HEK293 (cell line): Measurements from ENCODE around the gene TANGO6.

Experiments
- CTCF ChIA-PET: fragments of 350-600 bp; formaldehyde crosslinking; extraction: SDS; loops from one replicate; lab custom pipeline; 2021; ENCODE audit warnings: antibody characterized with exemption; lab: Yijun Ruan, JAX
- POLR2A ChIA-PET: fragments of 300-600 bp; formaldehyde crosslinking; extraction: SDS; loops from one replicate; lab custom pipeline; 2020; ENCODE audit warnings: antibody characterized with exemption, inconsistent platforms; lab: Yijun Ruan, JAX
- H3K27ac ChIP-seq: fragments of 200-500 bp; sonication (Bioruptor generic); 2 replicates; pipeline ENCODE4 v1.5.1; 2014; ENCODE audit warnings: low read depth, low read length, control low read depth, inconsistent platforms; ENCODE audit errors: extremely low read depth
- H3K36me3 ChIP-seq, 2 experiments: fragments of 200-500 bp in 1 of 2; sonication (Bioruptor generic) in 1 of 2; 1 replicate in 1 of 2; 2 replicates in 1 of 2; pipeline ENCODE4 v1.5.1; 2014 to 2017; ENCODE audit warnings: inconsistent platforms in 2 of 2, low read length in 2 of 2; ENCODE audit not compliant: control insufficient read depth in 2 of 2, insufficient read depth in 1 of 2
- H3K4me1 ChIP-seq: fragments of 200-500 bp; sonication (Bioruptor generic); 2 replicates; pipeline ENCODE4 v1.5.1; 2014; ENCODE audit warnings: mild to moderate bottlenecking, low read length, inconsistent platforms; ENCODE audit not compliant: control insufficient read depth, insufficient read depth
- H3K4me3 ChIP-seq: 2 replicates; pipeline ENCODE4 v1.5.1; 2011; ENCODE audit warnings: low read depth, mild to moderate bottlenecking, control low read depth, low read length, moderate library complexity
- H3K9me3 ChIP-seq: fragments of 200-500 bp; sonication (Bioruptor generic); 2 replicates; pipeline ENCODE4 v1.5.1; 2014; ENCODE audit warnings: low read depth, low read length, inconsistent platforms; ENCODE audit not compliant: control insufficient read depth, insufficient read depth
- EGR2 ChIP-seq: fragments of 450-650 bp; formaldehyde crosslinking; IDR thresholded peaks from 2 replicates; pipeline ENCODE4 v1.5.1; 2016; ENCODE audit warnings: low read depth, missing biosample characterization, missing genetic modification characterization
- GLI2 ChIP-seq: fragments of 450-650 bp; formaldehyde crosslinking; IDR thresholded peaks from 2 replicates; pipeline ENCODE4; 2017; ENCODE audit warnings: missing biosample characterization, missing genetic modification characterization, low read depth, borderline replicate concordance
- PATZ1 ChIP-seq: fragments of 450-650 bp; formaldehyde crosslinking; IDR thresholded peaks from 2 replicates; pipeline ENCODE4 v1.5.1; 2016; ENCODE audit warnings: missing biosample characterization, missing genetic modification characterization
- SALL2 ChIP-seq: fragments of 450-650 bp; formaldehyde crosslinking; IDR thresholded peaks from 2 replicates; pipeline ENCODE4 v1.5.0; 2017; ENCODE audit warnings: missing biosample characterization, mild to moderate bottlenecking, missing genetic modification characterization, borderline replicate concordance
- SETDB1 ChIP-seq: IDR thresholded peaks from one replicate; pipeline ENCODE4 v1.6.1; 2017; ENCODE audit warnings: mild to moderate bottlenecking, low read length, moderate library complexity, mixed read lengths; ENCODE audit not compliant: insufficient read length
- SP7 ChIP-seq: fragments of 450-650 bp; formaldehyde crosslinking; IDR thresholded peaks from 2 replicates; pipeline ENCODE4 v1.5.1; 2016; ENCODE audit warnings: missing biosample characterization, missing genetic modification characterization
- WT1 ChIP-seq: fragments of 450-650 bp; formaldehyde crosslinking; IDR thresholded peaks from 2 replicates; pipeline ENCODE4 v1.5.1; 2016; ENCODE audit warnings: missing biosample characterization, missing genetic modification characterization
- ZEB2 ChIP-seq: fragments of 450-650 bp; formaldehyde crosslinking; IDR thresholded peaks from 2 replicates; pipeline ENCODE4 v1.5.1; 2016; ENCODE audit warnings: missing biosample characterization, missing genetic modification characterization
- ZFHX2 ChIP-seq: fragments of 450-650 bp; formaldehyde crosslinking; conservative IDR thresholded peaks from 2 replicates; pipeline ENCODE4 v1.5.1; 2016; ENCODE audit warnings: missing biosample characterization, missing genetic modification characterization
- ZIC2 ChIP-seq: fragments of 450-650 bp; formaldehyde crosslinking; IDR thresholded peaks from 2 replicates; pipeline ENCODE4 v1.5.1; 2016; ENCODE audit warnings: missing biosample characterization, missing genetic modification characterization
- ZNF10 ChIP-seq: fragments of 450-650 bp; formaldehyde crosslinking; IDR thresholded peaks from 2 replicates; pipeline ENCODE4 v1.5.1; 2017; ENCODE audit warnings: missing biosample characterization, missing genetic modification characterization
- ZNF311 ChIP-seq: fragments of 450-650 bp; formaldehyde crosslinking; IDR thresholded peaks from 2 replicates; pipeline ENCODE4 v1.5.1; 2017; ENCODE audit warnings: missing biosample characterization, missing genetic modification characterization, borderline replicate concordance
- ZNF324 ChIP-seq: fragments of 450-650 bp; formaldehyde crosslinking; IDR thresholded peaks from 2 replicates; pipeline ENCODE4 v1.5.1; 2016; ENCODE audit warnings: missing biosample characterization, missing genetic modification characterization
- ZNF394 ChIP-seq: fragments of 450-650 bp; formaldehyde crosslinking; IDR thresholded peaks from 2 replicates; pipeline ENCODE4 v1.5.1; 2016; ENCODE audit warnings: missing biosample characterization, missing genetic modification characterization, mild to moderate bottlenecking, moderate library complexity, borderline replicate concordance
- ZNF510 ChIP-seq: fragments of 450-650 bp; formaldehyde crosslinking; IDR thresholded peaks from 2 replicates; pipeline ENCODE4 v1.5.1; 2018; ENCODE audit warnings: mild to moderate bottlenecking, missing genetic modification characterization, missing biosample characterization; ENCODE audit not compliant: insufficient replicate concordance
- ZNF521 ChIP-seq: fragments of 450-650 bp; formaldehyde crosslinking; IDR thresholded peaks from 2 replicates; pipeline ENCODE4 v1.5.1; 2017; ENCODE audit warnings: missing biosample characterization, mild to moderate bottlenecking, missing genetic modification characterization
- ZNF626 ChIP-seq: fragments of 450-650 bp; sonication (Bioruptor Pico); formaldehyde crosslinking; IDR thresholded peaks from 2 replicates; pipeline ENCODE4 v1.5.1; 2018; ENCODE audit warnings: missing biosample characterization, missing genetic modification characterization, inconsistent platforms
- ZNF658 ChIP-seq: fragments of 450-650 bp; formaldehyde crosslinking; IDR thresholded peaks from 2 replicates; pipeline ENCODE4; 2016; ENCODE audit warnings: missing biosample characterization, missing genetic modification characterization
- ZNF785 ChIP-seq: fragments of 450-650 bp; formaldehyde crosslinking; IDR thresholded peaks from 2 replicates; pipeline ENCODE4 v1.5.1; 2016; ENCODE audit warnings: missing biosample characterization, missing genetic modification characterization
- TF ChIP-seq, protein P1 (sequence below): IDR thresholded peaks from 2 replicates; pipeline ENCODE4 v1.6.1; 2011; ENCODE audit warnings: mild to moderate bottlenecking, low read depth, low read length, borderline replicate concordance
- TF ChIP-seq, protein P2 (sequence below): fragments of 450-650 bp; formaldehyde crosslinking; IDR thresholded peaks from 2 replicates; pipeline ENCODE4 v1.5.1; 2017; ENCODE audit warnings: missing biosample characterization, mild to moderate bottlenecking, missing genetic modification characterization, moderate library complexity
- TF ChIP-seq, protein P3 (sequence below): fragments of 450-650 bp; formaldehyde crosslinking; IDR thresholded peaks from 2 replicates; pipeline ENCODE4 v1.5.0; 2017; ENCODE audit warnings: missing biosample characterization, missing genetic modification characterization, borderline replicate concordance

The TANGO6 gene

GRCh38 chr16:68997564-68997963 lies 154.2 kb downstream of the TANGO6 start:
- Histone ChIP-seq H3K4me1 (no peaks in the 10 kb centered on the region), H3K36me3 (no peaks in the 10 kb centered on the region), H3K9me3 (no peaks in the 10 kb centered on the region), H3K27ac (no peak overlapping the region), H3K4me3 (no peak overlapping the region)
- POLR2A ChIA-PET: no interaction called here
- TF ChIP-seq SP7 (tag by site-specific recombination) (no peak), ZFHX2 (no peak), ZNF311 (tag by site-specific recombination) (no peak)
- TF ChIP-seq, protein P1, sequence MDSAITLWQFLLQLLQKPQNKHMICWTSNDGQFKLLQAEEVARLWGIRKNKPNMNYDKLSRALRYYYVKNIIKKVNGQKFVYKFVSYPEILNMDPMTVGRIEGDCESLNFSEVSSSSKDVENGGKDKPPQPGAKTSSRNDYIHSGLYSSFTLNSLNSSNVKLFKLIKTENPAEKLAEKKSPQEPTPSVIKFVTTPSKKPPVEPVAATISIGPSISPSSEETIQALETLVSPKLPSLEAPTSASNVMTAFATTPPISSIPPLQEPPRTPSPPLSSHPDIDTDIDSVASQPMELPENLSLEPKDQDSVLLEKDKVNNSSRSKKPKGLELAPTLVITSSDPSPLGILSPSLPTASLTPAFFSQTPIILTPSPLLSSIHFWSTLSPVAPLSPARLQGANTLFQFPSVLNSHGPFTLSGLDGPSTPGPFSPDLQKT: no peak
- CTCF ChIA-PET: no interaction called here

- Histone ChIP-seq H3K4me3 (no peak overlapping the region), H3K4me1 (no peaks in the 10 kb centered on the region)
- TF ChIP-seq ZNF10 (tag by site-specific recombination) (no peak), EGR2 (no peak), ZNF394 (tag by site-specific recombination) (no peak), SETDB1 (no peak), ZNF324 (tag by site-specific recombination) (no peak), ZNF658 (tag by site-specific recombination) (no peak), ZEB2 (tag by site-specific recombination) (no peak), ZFHX2 (no peak), PATZ1 (no peak), ZIC2 (tag by site-specific recombination) (no peak), ZNF626 (tag by site-specific recombination) (no peak), ZNF510 (tag by site-specific recombination) (no peak), ZNF521 (tag by site-specific recombination) (no peak), SALL2 (tag by site-specific recombination) (no peak), GLI2 (tag by site-specific recombination) (no peak), ZNF785 (tag by site-specific recombination) (no peak), WT1 (no peak)
- TF ChIP-seq, protein P2, sequence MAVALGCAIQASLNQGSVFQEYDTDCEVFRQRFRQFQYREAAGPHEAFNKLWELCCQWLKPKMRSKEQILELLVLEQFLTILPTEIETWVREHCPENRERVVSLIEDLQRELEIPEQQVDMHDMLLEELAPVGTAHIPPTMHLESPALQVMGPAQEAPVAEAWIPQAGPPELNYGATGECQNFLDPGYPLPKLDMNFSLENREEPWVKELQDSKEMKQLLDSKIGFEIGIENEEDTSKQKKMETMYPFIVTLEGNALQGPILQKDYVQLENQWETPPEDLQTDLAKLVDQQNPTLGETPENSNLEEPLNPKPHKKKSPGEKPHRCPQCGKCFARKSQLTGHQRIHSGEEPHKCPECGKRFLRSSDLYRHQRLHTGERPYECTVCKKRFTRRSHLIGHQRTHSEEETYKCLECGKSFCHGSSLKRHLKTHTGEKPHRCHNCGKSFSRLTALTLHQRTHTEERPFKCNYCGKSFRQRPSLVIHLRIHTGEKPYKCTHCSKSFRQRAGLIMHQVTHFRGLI (tag by site-specific recombination): no peak
- TF ChIP-seq, protein P3, sequence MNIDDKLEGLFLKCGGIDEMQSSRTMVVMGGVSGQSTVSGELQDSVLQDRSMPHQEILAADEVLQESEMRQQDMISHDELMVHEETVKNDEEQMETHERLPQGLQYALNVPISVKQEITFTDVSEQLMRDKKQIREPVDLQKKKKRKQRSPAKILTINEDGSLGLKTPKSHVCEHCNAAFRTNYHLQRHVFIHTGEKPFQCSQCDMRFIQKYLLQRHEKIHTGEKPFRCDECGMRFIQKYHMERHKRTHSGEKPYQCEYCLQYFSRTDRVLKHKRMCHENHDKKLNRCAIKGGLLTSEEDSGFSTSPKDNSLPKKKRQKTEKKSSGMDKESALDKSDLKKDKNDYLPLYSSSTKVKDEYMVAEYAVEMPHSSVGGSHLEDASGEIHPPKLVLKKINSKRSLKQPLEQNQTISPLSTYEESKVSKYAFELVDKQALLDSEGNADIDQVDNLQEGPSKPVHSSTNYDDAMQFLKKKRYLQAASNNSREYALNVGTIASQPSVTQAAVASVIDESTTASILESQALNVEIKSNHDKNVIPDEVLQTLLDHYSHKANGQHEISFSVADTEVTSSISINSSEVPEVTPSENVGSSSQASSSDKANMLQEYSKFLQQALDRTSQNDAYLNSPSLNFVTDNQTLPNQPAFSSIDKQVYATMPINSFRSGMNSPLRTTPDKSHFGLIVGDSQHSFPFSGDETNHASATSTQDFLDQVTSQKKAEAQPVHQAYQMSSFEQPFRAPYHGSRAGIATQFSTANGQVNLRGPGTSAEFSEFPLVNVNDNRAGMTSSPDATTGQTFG: no peak
- TF ChIP-seq, all 188 proteins: peak for 0
- no peaks in the 10 kb centered on the region; the same call in 1 of the 2 replicates for H3K9me3 ChIP-seq
- H3K27ac ChIP-seq: no peak overlapping the region
- no peaks in the 10 kb centered on the region for H3K36me3 ChIP-seq
- ChIA-PET CTCF (interaction anchor here (0.8 to 1.0 kb wide), 3 partner anchors 10 to 96 kb away, joined by 3 to 4 read pairs (median 3); no protein-coding TSS in a partner anchor), POLR2A (no interaction called here)
Observed at GRCh38 chr16:68999114-68999513, 155.8 kb downstream of the TANGO6 start.
